KOPT-K1 (cell line): ENCODE data around the gene AUNIP.

Experiments used
- H3K27ac ChIP-seq: fragments of 200-600 bp; sonication (generic); 2 replicates; pipeline ENCODE4 v1.5.1; 2016; ENCODE audit warnings: antibody characterized with exemption, mild to moderate bottlenecking, low read depth, low read length; ENCODE audit not compliant: poor library complexity, severe bottlenecking
- H3K36me3 ChIP-seq: fragments of 200-600 bp; sonication (generic); 2 replicates; pipeline ENCODE4 v1.5.1; 2017; ENCODE audit warnings: antibody characterized with exemption, mild to moderate bottlenecking, low read length, moderate library complexity; ENCODE audit not compliant: insufficient read depth
- H3K9me3 ChIP-seq: fragments of 200-600 bp; sonication (generic); 2 replicates; pipeline ENCODE4 v1.5.1; 2017; ENCODE audit warnings: antibody characterized with exemption, low read length, mild to moderate bottlenecking; ENCODE audit not compliant: insufficient read depth, poor library complexity, severe bottlenecking

AUNIP gene

DNA sequence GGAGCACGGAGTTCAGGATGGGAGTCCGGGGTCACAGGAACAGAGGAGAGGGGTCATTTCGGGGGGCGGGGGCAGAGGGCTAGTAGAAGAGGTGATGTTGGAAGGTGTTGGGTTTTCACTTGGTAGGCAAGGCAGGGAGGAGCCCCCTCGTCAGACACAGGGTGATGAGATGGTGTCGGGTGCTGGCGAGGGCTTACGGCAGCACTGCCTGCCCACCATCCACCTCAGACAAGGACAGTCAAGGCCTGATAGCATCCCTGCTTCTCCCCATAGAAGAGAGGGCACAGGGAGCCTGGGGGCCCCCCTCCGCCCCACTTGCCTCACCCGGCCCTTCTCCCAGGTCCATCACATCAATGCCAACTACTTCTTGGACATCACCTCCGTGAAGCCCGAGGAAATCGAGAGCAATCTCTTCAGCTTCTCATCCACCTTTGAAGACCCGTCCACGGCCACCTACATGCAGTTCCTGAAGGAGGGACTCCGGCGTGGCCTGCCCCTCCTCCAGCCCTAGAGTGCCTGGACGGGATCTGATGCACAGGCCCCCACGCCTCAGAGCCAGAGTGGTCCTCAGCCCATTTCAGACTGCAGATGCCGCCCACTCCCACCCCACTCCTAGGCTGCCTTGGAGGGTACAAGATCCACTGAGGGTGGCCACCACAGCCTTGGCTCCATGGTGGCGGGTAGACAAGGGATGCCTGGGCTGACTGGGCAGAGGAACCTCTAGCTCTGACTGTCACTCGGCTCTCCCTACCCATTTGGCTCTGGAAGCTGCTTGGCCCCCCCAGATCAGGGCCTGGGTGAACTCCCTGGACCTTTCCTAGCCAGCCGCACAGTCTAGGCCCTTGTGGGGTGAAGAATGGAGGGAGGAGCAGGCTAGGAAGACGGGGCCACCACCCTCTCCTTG, 43.8 kb downstream of the AUNIP start:
- Histone ChIP-seq H3K27ac (no peak overlapping the region), H3K9me3 (no peaks in the 10 kb centered on the region), H3K36me3 (no peaks in the 10 kb centered on the region)

DNA sequence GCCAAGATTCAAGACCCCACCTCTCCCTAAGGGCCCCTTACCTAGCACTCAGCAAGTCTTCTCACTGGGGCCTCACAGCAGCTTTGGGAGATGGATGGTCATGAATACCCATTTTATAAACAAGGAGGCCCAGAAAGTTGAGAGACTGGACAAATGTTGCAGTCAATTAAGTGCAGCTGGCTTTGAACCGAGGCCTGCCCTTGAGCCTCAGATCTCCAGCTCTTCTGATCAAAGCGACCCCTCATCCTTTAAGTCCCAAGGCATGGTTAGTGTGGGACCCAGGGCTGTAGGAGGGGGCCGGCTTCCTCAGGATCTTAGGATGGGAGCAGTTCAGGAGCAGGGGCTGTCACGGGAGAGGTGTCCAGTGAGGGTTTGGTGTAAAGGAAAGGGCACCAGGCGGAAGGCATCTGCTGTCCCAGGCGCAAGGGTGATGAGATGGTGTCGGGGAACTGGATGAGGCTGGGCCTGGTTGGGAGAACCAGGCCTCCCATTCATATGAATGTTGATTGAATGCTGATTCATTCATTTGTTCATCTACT, 44.6 kb downstream of the AUNIP start:
- Histone ChIP-seq H3K9me3 (no peaks in the 10 kb centered on the region), H3K36me3 (no peaks in the 10 kb centered on the region), H3K27ac (no peak overlapping the region)

DNA sequence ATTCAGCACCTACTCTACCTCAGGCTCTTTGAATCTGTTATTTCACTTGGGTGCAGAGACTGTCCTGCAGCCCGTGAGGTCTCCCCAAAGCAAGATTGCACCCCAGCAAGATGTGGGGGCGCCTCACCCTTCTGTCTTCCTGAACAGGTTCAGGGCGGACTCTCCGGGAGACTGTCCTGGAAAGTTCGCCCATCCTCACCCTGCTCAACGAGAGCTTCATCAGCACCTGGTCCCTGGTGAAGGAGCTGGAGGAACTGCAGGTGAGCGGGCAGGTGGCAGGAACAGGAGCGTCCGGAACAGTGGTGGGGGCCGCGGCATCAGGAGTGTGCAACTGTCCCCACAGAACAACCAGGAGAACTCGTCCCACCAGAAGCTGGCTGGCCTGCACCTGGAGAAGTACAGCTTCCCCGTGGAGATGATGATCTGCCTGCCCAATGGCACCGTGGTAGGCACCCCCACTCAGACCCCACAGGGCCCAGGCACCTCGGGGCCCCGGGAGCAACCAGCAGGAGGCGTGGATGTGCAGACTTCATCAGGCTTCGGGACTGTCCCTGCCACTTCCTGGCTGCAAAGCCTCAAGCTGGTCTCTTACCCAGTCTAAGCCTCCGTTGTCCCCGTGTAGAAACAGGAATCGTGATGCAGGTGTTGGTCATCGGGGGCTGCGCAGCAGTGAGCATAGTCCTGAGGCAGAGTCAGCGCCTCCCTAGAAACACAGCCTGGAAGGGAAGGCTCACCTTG, 45.4 kb downstream of the AUNIP start:
- Histone ChIP-seq H3K27ac (no peak overlapping the region), H3K36me3 (no peaks in the 10 kb centered on the region)

DNA sequence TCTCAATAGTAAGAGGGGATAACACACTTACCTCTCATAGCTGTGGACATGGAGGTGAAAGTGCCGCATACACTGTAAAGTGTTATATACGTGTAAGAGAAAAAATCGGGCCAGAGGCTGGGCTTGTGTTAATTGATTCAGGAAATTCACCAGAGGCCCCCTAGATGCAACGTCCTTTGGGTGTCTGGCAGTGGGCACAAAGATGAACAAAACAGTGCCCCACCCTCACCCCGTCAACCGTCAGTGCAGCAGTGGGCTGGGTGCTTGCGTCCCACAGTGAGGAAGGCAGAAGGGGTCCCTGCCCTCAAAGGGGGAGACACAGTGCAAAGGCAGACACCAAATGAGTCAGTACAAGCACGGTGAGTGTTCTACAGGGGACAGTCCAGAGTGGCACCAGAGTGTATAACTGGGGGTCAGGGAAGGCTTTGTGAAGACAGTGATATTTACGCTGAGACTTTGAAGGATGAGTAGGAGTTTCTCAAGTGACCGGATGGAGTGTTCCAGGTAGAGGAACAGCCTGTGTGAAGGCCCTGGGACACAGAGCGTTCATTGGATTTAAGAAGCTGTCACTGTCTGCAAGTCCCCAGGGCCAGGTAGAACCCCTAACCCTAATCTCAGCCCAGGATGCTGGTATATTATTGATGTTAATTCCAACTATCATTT, 46.1 kb downstream of the AUNIP start:
- no peaks in the 10 kb centered on the region for H3K36me3 ChIP-seq
- H3K27ac ChIP-seq: no peak overlapping the region
- H3K9me3 ChIP-seq: no peaks in the 10 kb centered on the region

More for the DNA sequence above, 45.4 kb downstream of the AUNIP start:
- H3K9me3 ChIP-seq: no peaks in the 10 kb centered on the region

DNA sequence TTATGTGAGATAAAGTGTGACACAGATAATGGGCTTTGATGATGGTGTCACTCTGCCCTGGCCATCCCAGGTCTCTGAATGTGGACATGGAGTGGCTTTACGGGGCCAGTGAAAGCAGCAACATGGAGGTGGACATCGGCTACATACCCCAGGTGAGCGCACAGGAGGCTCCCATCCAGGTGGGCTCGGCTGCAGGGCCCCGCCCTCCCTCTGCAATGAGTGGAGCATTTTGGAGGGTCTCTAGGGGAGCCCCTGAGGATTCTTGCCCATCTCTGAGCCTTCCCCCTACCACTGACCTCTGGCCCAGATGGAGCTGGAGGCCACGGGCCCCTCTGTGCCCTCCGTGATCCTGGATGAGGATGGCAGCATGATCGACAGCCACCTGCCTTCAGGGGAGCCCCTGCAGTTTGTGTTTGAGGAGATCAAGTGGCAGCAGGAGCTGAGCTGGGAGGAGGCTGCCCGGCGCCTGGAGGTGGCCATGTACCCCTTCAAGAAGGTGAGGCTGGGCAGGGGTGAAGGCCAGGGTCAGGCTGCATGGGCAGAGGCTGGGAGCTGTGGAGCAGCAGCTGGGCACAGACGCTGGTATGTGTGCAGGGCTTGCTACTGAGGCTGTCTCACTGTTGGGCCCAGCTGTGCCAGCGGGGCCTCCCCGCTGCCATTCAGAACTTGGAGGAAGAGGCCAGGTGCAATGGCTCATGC, 47.7 kb downstream of the AUNIP start:
- H3K27ac ChIP-seq: no peak overlapping the region
- no peaks in the 10 kb centered on the region for H3K36me3 ChIP-seq
- H3K9me3 ChIP-seq: no peaks in the 10 kb centered on the region

DNA sequence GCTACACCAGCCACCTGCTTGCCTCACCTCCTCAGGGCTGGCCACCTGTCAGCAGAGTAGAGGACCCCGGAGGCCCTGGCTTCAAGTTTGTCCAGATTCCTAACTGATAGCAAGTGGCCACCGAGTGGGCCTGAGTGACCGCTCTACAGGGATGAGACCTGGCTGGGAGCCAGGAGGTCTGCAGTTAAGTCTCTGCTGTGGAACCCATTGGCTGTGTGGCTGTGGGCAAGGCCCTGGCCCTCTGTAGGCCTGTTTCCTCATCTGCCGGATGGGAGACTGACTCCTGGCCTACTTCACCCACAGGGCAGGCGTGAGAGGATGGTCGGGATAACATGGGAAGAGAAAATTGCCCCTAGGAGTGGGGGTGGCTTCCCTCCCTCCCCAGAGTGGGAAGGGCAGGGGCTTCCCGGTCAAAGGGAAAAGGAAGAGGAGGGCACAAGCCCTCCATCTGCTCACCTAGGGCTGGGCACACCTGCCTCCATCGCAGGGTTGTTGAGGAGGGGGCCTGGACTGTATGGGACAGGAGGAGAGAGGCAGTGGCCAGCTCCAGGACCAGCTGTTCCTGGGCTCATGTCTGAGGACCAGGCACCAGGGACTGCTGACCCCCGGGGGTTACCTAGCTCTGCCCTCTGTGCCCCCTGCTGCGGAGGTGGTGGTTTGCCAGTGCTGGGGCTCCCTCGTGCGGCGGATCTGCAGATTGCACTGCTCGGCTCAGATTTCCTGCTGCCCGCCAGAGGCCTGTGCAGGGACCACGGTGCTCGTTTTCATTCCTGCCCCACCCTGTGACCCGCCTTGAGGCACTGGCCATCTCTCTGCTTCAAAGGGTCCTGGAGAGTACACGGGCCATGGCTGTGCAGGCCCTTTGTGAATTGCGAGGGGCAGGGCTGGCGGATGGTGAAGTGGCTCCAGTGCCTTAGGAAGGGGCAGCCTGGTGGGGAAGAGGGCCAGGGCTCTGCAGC, 48.6 kb downstream of the AUNIP start:
- Histone ChIP-seq H3K9me3 (no peaks in the 10 kb centered on the region), H3K27ac (no peak overlapping the region), H3K36me3 (no peaks in the 10 kb centered on the region)

DNA sequence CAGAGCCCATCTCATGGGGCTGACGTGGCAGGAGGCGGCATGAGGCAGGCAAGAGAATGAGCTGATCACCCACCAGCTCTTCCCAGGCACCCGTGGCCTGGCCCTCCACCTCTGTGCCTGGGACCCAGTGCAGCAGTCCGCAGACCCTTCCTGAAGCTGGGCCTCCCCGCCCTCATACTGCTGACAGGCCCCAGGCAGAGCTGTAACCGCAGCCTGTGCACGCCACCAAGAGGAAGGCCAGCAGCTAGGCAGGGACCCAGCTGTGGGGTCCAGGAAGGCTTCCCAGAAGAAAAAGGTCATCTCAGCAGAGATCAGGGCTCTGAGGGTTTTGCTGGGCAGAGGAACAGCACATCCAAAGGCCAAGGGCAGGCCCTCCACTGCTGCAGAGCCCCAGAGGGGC, 49.3 kb downstream of the AUNIP start:
- Histone ChIP-seq H3K27ac (no peak overlapping the region), H3K9me3 (no peaks in the 10 kb centered on the region), H3K36me3 (no peaks in the 10 kb centered on the region)

DNA sequence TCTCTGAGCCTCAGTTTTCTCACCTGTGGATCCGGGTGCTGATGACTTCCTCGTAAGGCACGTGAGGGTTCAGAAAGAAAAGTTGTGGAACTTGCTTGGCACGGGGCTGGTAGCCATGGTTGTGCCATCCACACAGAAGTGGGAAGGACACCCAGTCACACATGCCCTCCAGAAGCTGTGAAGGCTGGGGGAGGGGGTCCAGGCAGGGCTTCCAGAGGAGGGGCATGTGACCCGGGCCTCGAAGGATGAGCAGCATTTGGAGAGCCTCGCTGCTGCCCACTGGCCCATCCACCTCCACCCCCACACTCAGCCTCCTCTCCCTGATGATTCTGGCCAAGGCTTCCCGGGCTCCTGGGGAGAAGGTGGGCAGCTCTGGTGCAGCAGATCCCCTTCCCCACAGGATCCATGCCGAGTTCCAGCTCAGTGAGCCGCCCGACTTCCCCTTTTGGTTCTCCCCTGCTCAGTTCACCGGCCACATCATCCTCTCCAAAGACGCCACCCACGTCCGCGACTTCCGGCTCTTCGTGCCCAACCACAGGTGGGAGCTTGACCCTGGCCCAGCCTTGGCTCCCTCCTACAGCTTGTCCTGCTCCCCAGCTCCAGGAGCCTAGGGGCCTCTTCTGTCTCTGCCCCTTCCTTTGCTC, 49.9 kb downstream of the AUNIP start:
- Histone ChIP-seq H3K36me3 (no peaks in the 10 kb centered on the region), H3K27ac (no peak overlapping the region), H3K9me3 (no peaks in the 10 kb centered on the region)

DNA sequence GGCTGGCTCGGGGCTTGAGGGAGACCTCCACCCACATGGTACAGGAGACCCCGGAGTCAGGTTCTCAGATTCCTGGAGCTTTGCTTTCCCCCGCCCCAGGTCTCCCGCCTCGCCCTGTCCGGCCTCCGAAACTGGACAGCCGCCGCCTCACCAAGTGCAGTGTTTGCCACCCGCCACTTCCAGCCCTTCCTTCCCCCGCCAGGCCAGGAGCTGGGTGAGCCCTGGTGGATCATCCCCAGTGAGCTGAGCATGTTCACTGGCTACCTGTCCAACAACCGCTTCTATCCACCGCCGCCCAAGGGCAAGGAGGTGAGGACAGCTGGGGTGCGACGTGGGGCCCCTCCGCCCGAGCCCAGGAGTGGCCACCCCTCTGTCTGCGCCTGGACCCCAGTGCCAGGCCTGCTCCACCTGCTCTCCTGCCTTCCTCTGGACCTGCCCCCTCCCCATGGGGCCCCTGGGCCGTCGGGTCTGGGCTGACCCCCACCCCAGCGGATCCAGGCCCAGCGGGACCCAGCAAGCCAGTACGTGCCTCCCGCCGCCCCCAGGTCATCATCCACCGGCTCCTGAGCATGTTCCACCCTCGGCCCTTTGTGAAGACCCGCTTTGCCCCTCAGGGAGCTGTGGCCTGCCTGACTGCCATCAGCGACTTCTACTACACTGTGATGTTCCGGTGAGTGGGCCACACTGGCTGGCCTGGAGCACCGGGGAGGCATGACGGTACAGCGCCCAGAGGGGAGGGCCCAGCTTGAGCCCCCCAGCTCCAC, 50.6 kb downstream of the AUNIP start:
- Histone ChIP-seq H3K36me3 (no peaks in the 10 kb centered on the region), H3K27ac (no peak overlapping the region)

DNA sequence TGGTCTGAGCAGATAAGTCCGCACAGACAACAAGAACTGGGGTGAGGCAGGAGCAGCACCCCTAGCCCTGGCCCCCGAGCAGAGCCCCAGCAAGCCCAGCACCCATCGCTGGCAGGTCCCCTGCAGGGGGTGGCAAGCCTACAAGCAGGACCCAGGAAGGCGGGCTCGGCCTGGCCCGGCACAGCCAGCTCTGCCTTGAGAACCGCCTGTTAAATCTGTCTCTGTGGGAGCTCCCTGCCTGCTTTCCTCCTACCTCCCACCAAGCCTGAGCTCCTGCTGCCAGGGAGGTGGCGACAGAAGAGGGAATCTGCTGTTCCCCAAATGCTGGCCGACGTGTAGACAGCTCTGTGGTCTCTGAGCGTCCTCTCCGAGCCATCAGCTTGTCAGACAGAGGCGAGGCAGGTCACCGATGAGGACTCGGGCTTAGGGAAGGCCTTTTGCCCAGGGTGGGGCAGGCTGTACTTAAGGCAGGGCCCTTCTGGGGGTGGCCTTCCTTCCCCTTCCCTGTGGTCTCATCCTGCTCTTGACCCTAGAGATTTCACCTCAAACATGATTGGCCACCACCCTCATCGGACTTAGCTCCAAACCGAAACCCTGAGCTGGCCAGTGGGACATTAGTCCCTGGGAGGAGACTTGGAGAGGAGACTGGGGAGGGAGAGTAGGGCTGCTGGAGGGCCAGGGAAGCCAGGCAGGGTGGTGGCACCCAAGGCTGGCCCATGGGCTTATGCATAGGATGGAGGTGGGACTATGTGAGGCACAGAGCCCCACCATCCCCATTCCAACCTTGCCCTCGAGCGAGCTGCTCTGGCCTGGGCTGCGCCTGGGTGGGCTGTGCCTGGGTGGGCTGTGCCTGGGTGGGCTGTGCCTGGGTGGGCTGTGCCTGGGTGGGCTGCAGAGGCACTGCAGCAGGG, 51.5 kb downstream of the AUNIP start:
- Histone ChIP-seq H3K36me3 (no peaks in the 10 kb centered on the region), H3K27ac (no peak overlapping the region), H3K9me3 (no peaks in the 10 kb centered on the region)

More for the DNA sequence above, 50.6 kb downstream of the AUNIP start:
- no peaks in the 10 kb centered on the region for H3K9me3 ChIP-seq

DNA sequence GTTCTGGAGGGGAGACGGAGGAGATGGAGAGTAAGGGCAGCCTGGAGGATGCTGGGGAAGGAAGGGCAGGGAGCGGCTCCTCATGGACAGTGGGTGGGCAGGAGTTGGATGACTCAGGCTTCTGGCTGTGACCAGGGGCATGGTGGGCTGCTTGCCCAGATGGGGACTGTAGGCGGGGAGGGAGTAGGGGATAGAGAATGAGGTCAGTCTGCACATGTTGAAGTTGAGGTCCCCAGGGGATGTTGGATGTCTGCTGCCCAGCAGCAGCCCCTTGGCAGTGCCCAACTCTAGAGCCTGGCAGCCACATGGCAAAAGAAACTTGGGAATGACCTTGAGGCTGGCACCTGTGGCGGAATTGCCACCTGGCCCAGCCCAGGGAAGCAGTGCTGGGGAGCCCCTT, 52.8 kb downstream of the AUNIP start:
- H3K36me3 ChIP-seq: no peaks in the 10 kb centered on the region
- no peak overlapping the region for H3K27ac ChIP-seq
- no peaks in the 10 kb centered on the region for H3K9me3 ChIP-seq

DNA sequence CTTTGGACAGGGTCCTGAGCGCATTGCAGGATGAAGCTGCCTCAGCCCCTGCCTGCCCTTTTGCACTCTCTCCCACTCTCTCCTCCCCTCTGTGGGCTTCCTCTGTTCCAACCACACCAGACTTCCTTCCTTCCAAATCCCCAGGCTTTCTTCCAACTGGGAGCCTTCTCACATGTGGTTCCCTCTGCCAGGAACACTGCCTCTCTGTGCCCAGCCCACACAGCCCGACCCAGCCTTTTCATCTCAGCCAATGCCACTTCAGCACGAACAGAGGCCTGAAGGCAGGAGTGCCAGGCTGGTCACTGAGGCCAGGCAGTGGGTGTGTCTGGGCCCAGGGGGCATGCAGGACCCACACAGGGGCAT, 53.4 kb downstream of the AUNIP start:
- Histone ChIP-seq H3K36me3 (no peaks in the 10 kb centered on the region), H3K9me3 (no peaks in the 10 kb centered on the region), H3K27ac (no peak overlapping the region)
